ENCODE measurements around the gene DPCD. TPM values are rescaled to one million over a fixed set of nuclear protein-coding genes. Genes with fewer than 3 reads are reported as not detected.

Gene DPCD
- total and polyA plus RNA-seq, 2 donors (not counting 1 experiment from before 2014, with no cell fraction given), result 23.9 to 40.5 TPM

GRCh38 chr10:101658975-101659374 lies 70.9 kb downstream of the DPCD start:
- H4K20me1 ChIP-seq (ENCODE audit: control insufficient read depth, extremely low read depth, insufficient read depth, low read length), result no peaks in the 10 kb centered on the region
- H3K4me1 ChIP-seq (ENCODE audit: control insufficient read depth, extremely low read depth, insufficient read depth, low read length), result no peaks in the 10 kb centered on the region
- TF ChIP-seq EZH2 (IDR thresholded peaks at IDR 0.05; ENCODE audit: low read length, missing control alignments) (no peak), CTCF (conservative IDR thresholded peaks at IDR 0.05 in 1 of 2, IDR thresholded peaks at IDR 0.05 in 1 of 2; ENCODE audit: low read depth in 1 of 2, low read length in 2 of 2) (no peak)
- H3K9ac ChIP-seq (ENCODE audit: insufficient read depth, low read length), result no peak overlapping the region
- no peak overlapping the region for H3K4me3 ChIP-seq (replicated peaks in 1 of 4; ENCODE audit: control extremely low read depth in 1 of 4, insufficient read depth in 1 of 4, low read depth in 3 of 4, low read length in 4 of 4)
- no peaks in the 10 kb centered on the region for H3K27me3 ChIP-seq (ENCODE audit: control insufficient read depth, insufficient read depth, low read length)
- no peaks in the 10 kb centered on the region for H3K9me3 ChIP-seq (ENCODE audit: control insufficient read depth, insufficient read depth, low read depth, low read length)
- H3K79me2 ChIP-seq (ENCODE audit: control insufficient read depth, insufficient read depth, low read length), result no peaks in the 10 kb centered on the region
- no peak overlapping the region for H2AFZ ChIP-seq (ENCODE audit: low read length)
- no peak for DNase-seq (ENCODE audit: low read depth in 2 of 2)
- H3K36me3 ChIP-seq (ENCODE audit: control insufficient read depth, insufficient read depth, low read length), result no peaks in the 10 kb centered on the region
- H3K27ac ChIP-seq (ENCODE audit: insufficient read depth, low read length), result no peak overlapping the region
- no peak overlapping the region for H3K4me2 ChIP-seq (ENCODE audit: extremely low read depth, insufficient read depth, low read length)

Other genes with a start within 250 kb of the DPCD start
- gene BTRC, start 234.2 kb upstream of the DPCD start, total RNA-seq, result 9.2 and 9.5 TPM in 2 replicates
- 9.6 and 10.9 TPM in 2 replicates for gene BTRC, start 234.2 kb upstream of the DPCD start, polyA plus RNA-seq
- gene POLL, start 64 bp upstream of the DPCD start, total RNA-seq, result 12.3 and 15.7 TPM in 2 replicates
- gene POLL, start 64 bp upstream of the DPCD start, polyA plus RNA-seq, result 10.9 TPM in 2 replicates
- gene FBXW4, start 106.8 kb downstream of the DPCD start, total RNA-seq, result 52.9 and 60.8 TPM in 2 replicates
- 32.7 and 37.1 TPM in 2 replicates for gene FBXW4, start 106.8 kb downstream of the DPCD start, polyA plus RNA-seq
- not detected in 2 replicates for gene FGF8, start 187.8 kb downstream of the DPCD start, total RNA-seq
- not detected in 2 replicates for gene FGF8, start 187.8 kb downstream of the DPCD start, polyA plus RNA-seq
- 80.8 and 95.3 TPM in 2 replicates for gene NPM3, start 195.1 kb downstream of the DPCD start, total RNA-seq
- 29.1 and 46.7 TPM in 2 replicates for gene NPM3, start 195.1 kb downstream of the DPCD start, polyA plus RNA-seq
- 108 and 193 TPM in 2 replicates for gene OGA, start 230.1 kb downstream of the DPCD start, total RNA-seq
- gene OGA, start 230.1 kb downstream of the DPCD start, polyA plus RNA-seq, result 50.6 and 69.9 TPM in 2 replicates

All from fibroblast of lung (primary cell).